Measurements from ENCODE around the gene ADAM8. TPM values are rescaled to one million over a fixed set of nuclear protein-coding genes. Genes with fewer than 3 reads are reported as not detected.
A peak's percentile ranks its signal among the peaks of the same experiment; 100 is the strongest.
"Not testable (repeated sequence)": the region's sequence is repeated elsewhere in the genome, so short reads cannot be mapped to it uniquely, and the experiment has no call there.

Gene ADAM8
- polyA plus RNA-seq, 6 donors from 2014 or later = 30.0 to 56.1 (median 34.6) TPM

- H3K9me3 Mint-ChIP-seq = no peaks in the 10 kb centered on the region
- H3K4me1 Mint-ChIP-seq = peaks cover 20 to 23% (median 22%) of the 10 kb centered on the region in 3 donors
- DNase-seq (no peak), ATAC-seq (ENCODE audit: low read depth in 2 of 2) (no peak)
- no peaks in the 10 kb centered on the region for H3K36me3 Mint-ChIP-seq
- H3K4me3 Mint-ChIP-seq = peak overlapping the region in 5 of 8 donors; percentile 48 to 91 (median 70)
- peaks cover 26 to 50% (median 28%) of the 10 kb centered on the region in 3 donors for H3K27me3 Mint-ChIP-seq
- H3K27ac Mint-ChIP-seq = no peak overlapping the region
Observed at GRCh38 chr10:133231946-133232574, 44.6 kb downstream of the ADAM8 start.

GRCh38 chr10:133231244-133231945 is 45.3 kb downstream of the ADAM8 start:
- DNase-seq (no peak), ATAC-seq (ENCODE audit: low read depth in 2 of 2) (no peak)
- peak overlapping the region in 1 of 6 donors; percentile 15 for H3K27ac Mint-ChIP-seq
- no peaks in the 10 kb centered on the region for H3K9me3 Mint-ChIP-seq
- no peaks in the 10 kb centered on the region for H3K36me3 Mint-ChIP-seq
- peaks cover 26 to 57% (median 28%) of the 10 kb centered on the region in 3 donors for H3K27me3 Mint-ChIP-seq
- H3K4me1 Mint-ChIP-seq = peaks cover 22 to 26% (median 22%) of the 10 kb centered on the region in 3 donors
- peak overlapping the region in 7 of 8 donors; percentile 69 to 91 (median 76) for H3K4me3 Mint-ChIP-seq

GRCh38 chr10:133230387-133231195 is 46.1 kb downstream of the ADAM8 start:
- Mint-ChIP-seq H3K27ac (peak overlapping the region in 1 of 6 donors; percentile 36), H3K4me1 (peaks cover 19 to 28% (median 26%) of the 10 kb centered on the region in 3 donors), H3K9me3 (no peaks in the 10 kb centered on the region), H3K36me3 (no peaks in the 10 kb centered on the region), H3K4me3 (peak overlapping the region; percentile 21 to 90 (median 80)), H3K27me3 (peaks cover 22 to 60% (median 28%) of the 10 kb centered on the region in 3 donors)
- DNase-seq (peak; percentile 72), ATAC-seq (ENCODE audit: low read depth in 2 of 2) (peak; percentile 81)

- no peaks in the 10 kb centered on the region for H3K36me3 Mint-ChIP-seq
- DNase-seq = no peak
- peak; percentile 11 to 15 for ATAC-seq (ENCODE audit: low read depth in 2 of 2)
Observed at GRCh38 chr10:133230044-133230361, 46.7 kb downstream of the ADAM8 start, which contains the start of gene UTF1. Gene UTF1, plus strand, starts transcription at chr10:133230217. Its CDS starts 72 bp downstream, at chr10:133230289.

GRCh38 chr10:133229265-133230043 is 47.2 kb downstream of the ADAM8 start:
- Mint-ChIP-seq H3K27ac (peak overlapping the region in 4 of 6 donors; percentile 44 to 92 (median 65)), H3K27me3 (peaks cover 23 to 59% (median 28%) of the 10 kb centered on the region in 3 donors), H3K36me3 (no peaks in the 10 kb centered on the region), H3K4me3 (peak overlapping the region; percentile 74 to 92 (median 86)), H3K4me1 (peaks cover 19 to 23% (median 23%) of the 10 kb centered on the region in 3 donors), H3K9me3 (no peaks in the 10 kb centered on the region)
- no peak for DNase-seq
- peak; percentile 13 to 17 for ATAC-seq (ENCODE audit: low read depth in 2 of 2)

More at GRCh38 chr10:133230044-133230361, 46.7 kb downstream of the ADAM8 start, which contains the start of gene UTF1:
- Mint-ChIP-seq H3K27me3 (peaks cover 22 to 59% (median 28%) of the 10 kb centered on the region in 3 donors), H3K9me3 (no peaks in the 10 kb centered on the region), H3K4me1 (peaks cover 19 to 26% (median 25%) of the 10 kb centered on the region in 3 donors), H3K4me3 (peak within 1 kb of the TSS; percentile 74 to 92 (median 86)), H3K27ac (peak within 1 kb of the TSS in 4 of 6 donors; percentile 44 to 92 (median 65))

GRCh38 chr10:133227256-133227655 is 49.4 kb downstream of the ADAM8 start:
- Mint-ChIP-seq H3K9me3 (no peaks in the 10 kb centered on the region), H3K27ac (no peak overlapping the region), H3K4me3 (peak overlapping the region in 1 of 8 donors; percentile 10), H3K36me3 (no peaks in the 10 kb centered on the region), H3K27me3 (peaks cover 15 to 67% (median 28%) of the 10 kb centered on the region in 3 donors), H3K4me1 (peaks cover 19 to 23% (median 23%) of the 10 kb centered on the region in 3 donors)
- ATAC-seq (ENCODE audit: low read depth in 2 of 2) (no peak), DNase-seq (no peak)

- peaks cover 17 to 63% (median 23%) of the 10 kb centered on the region in 3 donors for H3K27me3 Mint-ChIP-seq
- H3K27ac Mint-ChIP-seq = peak overlapping the region in 2 of 6 donors; percentile 19 to 47
- H3K9me3 Mint-ChIP-seq = no peaks in the 10 kb centered on the region
- no peaks in the 10 kb centered on the region for H3K36me3 Mint-ChIP-seq
- peaks cover 16 to 22% (median 19%) of the 10 kb centered on the region in 3 donors for H3K4me1 Mint-ChIP-seq
- H3K4me3 Mint-ChIP-seq = peak overlapping the region in 1 of 8 donors; percentile 8
- DNase-seq (no peak), ATAC-seq (ENCODE audit: low read depth in 2 of 2) (no peak)
Observed at GRCh38 chr10:133226251-133226808, 50.3 kb downstream of the ADAM8 start.

- Mint-ChIP-seq H3K27ac (no peak overlapping the region), H3K27me3 (peaks cover 18 to 64% (median 26%) of the 10 kb centered on the region in 3 donors), H3K36me3 (no peaks in the 10 kb centered on the region), H3K4me3 (no peak overlapping the region), H3K9me3 (no peaks in the 10 kb centered on the region), H3K4me1 (peaks cover 13 to 19% (median 19%) of the 10 kb centered on the region in 3 donors)
- ATAC-seq (ENCODE audit: low read depth in 2 of 2) (no peak), DNase-seq (no peak)
Observed at GRCh38 chr10:133225707-133226191, 50.9 kb downstream of the ADAM8 start.

GRCh38 chr10:133224756-133225372 is 51.8 kb downstream of the ADAM8 start:
- no peak for ATAC-seq (ENCODE audit: low read depth in 2 of 2)
- Mint-ChIP-seq H3K4me1 (peaks cover 10 to 19% (median 19%) of the 10 kb centered on the region in 3 donors), H3K36me3 (no peaks in the 10 kb centered on the region), H3K9me3 (no peaks in the 10 kb centered on the region), H3K27ac (no peak overlapping the region), H3K27me3 (peaks cover 18 to 66% (median 28%) of the 10 kb centered on the region in 3 donors), H3K4me3 (no peak overlapping the region)
- no peak for DNase-seq

GRCh38 chr10:133224076-133224475 is 52.6 kb downstream of the ADAM8 start:
- DNase-seq (no peak), ATAC-seq (ENCODE audit: low read depth in 2 of 2) (no peak)
- no peaks in the 10 kb centered on the region for H3K36me3 Mint-ChIP-seq
- H3K9me3 Mint-ChIP-seq = no peaks in the 10 kb centered on the region
- H3K4me3 Mint-ChIP-seq = no peak overlapping the region
- H3K4me1 Mint-ChIP-seq = peaks cover 5 to 13% (median 13%) of the 10 kb centered on the region in 3 donors
- no peak overlapping the region for H3K27ac Mint-ChIP-seq
- peaks cover 14 to 60% (median 22%) of the 10 kb centered on the region in 3 donors for H3K27me3 Mint-ChIP-seq

GRCh38 chr10:133221756-133222155 is 54.9 kb downstream of the ADAM8 start:
- ATAC-seq (ENCODE audit: low read depth in 2 of 2); DNase-seq; H3K9me3 Mint-ChIP-seq; H3K27ac Mint-ChIP-seq; H3K36me3 Mint-ChIP-seq: not testable (repeated sequence)
- Mint-ChIP-seq H3K4me3 (peak overlapping the region in 1 of 8 donors; percentile 75), H3K4me1 (peaks cover 3 to 11% (median 11%) of the 10 kb centered on the region in 3 donors), H3K27me3 (peaks cover 11 to 46% (median 12%) of the 10 kb centered on the region in 3 donors)

- DNase-seq (no peak), ATAC-seq (ENCODE audit: low read depth in 2 of 2) (no peak)
- Mint-ChIP-seq H3K27ac (no peak overlapping the region), H3K9me3 (no peaks in the 10 kb centered on the region), H3K4me3 (peak overlapping the region in 2 of 8 donors; percentile 52 to 69), H3K36me3 (no peaks in the 10 kb centered on the region), H3K27me3 (peaks cover 12 to 45% (median 13%) of the 10 kb centered on the region in 3 donors), H3K4me1 (peaks cover 3 to 8% (median 7%) of the 10 kb centered on the region in 3 donors)
Observed at GRCh38 chr10:133221331-133221730, 55.3 kb downstream of the ADAM8 start.
